Measurements from ENCODE around the gene C20orf202. TPM values are rescaled to one million over a fixed set of nuclear protein-coding genes. Genes with fewer than 3 reads are reported as not detected.

C20orf202 gene
- total RNA-seq, 1 experiment from 2014 or later = not detected

- Histone ChIP-seq H3K79me2 (ENCODE audit: low read length) (no peaks in the 10 kb centered on the region), H3K9me2 (replicated peaks; ENCODE audit: low read length) (no peaks in the 10 kb centered on the region), H2AFZ (ENCODE audit: low read length) (no peak overlapping the region), H3K36me3 (ENCODE audit: low read depth, low read length) (no peaks in the 10 kb centered on the region), H3K4me2 (ENCODE audit: low read length) (no peak overlapping the region), H3K4me3 (ENCODE audit: low read length) (no peak overlapping the region), H3K27ac (ENCODE audit: low read length) (no peak overlapping the region), H3K9ac (ENCODE audit: low read length) (no peak overlapping the region), H3F3A (ENCODE audit: low read length, unreplicated experiment) (no peaks in the 10 kb centered on the region), H3K9me3 (ENCODE audit: low read length) (no peaks in the 10 kb centered on the region), H4K20me1 (ENCODE audit: low read length) (no peaks in the 10 kb centered on the region), H3K4me1 (ENCODE audit: insufficient read depth, low read length) (0 out of 2 replicates have a peak, but pooled peaks cover 3% of the 10 kb centered on the region), H3K27me3 (ENCODE audit: low read length) (peaks cover 31% of the 10 kb centered on the region)
- no peak for ATAC-seq
- BruUV-seq (replicated peaks) = no TSS peak
- ChIA-PET CTCF (no interaction called here), POLR2A (ENCODE audit: unreplicated experiment) (no interaction called here)
- intact Hi-C loops (cut with micrococcal nuclease) = no loop called here
- TF ChIP-seq EZH2phosphoT487 (IDR thresholded peaks at IDR 0.05; ENCODE audit: borderline replicate concordance, low read length) (no peak), CTCF (conservative IDR thresholded peaks at IDR 0.05; ENCODE audit: low read depth, low read length) (no peak), EZH2 (IDR thresholded peaks at IDR 0.05; ENCODE audit: low read length, unreplicated experiment) (no peak)
- no peak for DNase-seq
These were observed 12.4 kb upstream of the C20orf202 start for GRCh38 chr20:1190847-1191246.

- Histone ChIP-seq H3K9me3 (ENCODE audit: low read length) (no peaks in the 10 kb centered on the region), H3K4me3 (ENCODE audit: low read length) (no peak overlapping the region), H3F3A (ENCODE audit: low read length, unreplicated experiment) (no peaks in the 10 kb centered on the region), H2AFZ (ENCODE audit: low read length) (no peak overlapping the region), H3K79me2 (ENCODE audit: low read length) (no peaks in the 10 kb centered on the region), H3K4me1 (ENCODE audit: insufficient read depth, low read length) (no peaks in the 10 kb centered on the region), H4K20me1 (ENCODE audit: low read length) (no peaks in the 10 kb centered on the region), H3K9me2 (replicated peaks; ENCODE audit: low read length) (no peaks in the 10 kb centered on the region), H3K9ac (ENCODE audit: low read length) (no peak overlapping the region), H3K36me3 (ENCODE audit: low read depth, low read length) (no peaks in the 10 kb centered on the region), H3K27ac (ENCODE audit: low read length) (no peak overlapping the region), H3K27me3 (ENCODE audit: low read length) (peaks cover 36% of the 10 kb centered on the region), H3K4me2 (ENCODE audit: low read length) (no peak overlapping the region)
- BruUV-seq (replicated peaks) = no TSS peak
- TF ChIP-seq EZH2phosphoT487 (IDR thresholded peaks at IDR 0.05; ENCODE audit: borderline replicate concordance, low read length) (no peak), CTCF (conservative IDR thresholded peaks at IDR 0.05; ENCODE audit: low read depth, low read length) (no peak), EZH2 (IDR thresholded peaks at IDR 0.05; ENCODE audit: low read length, unreplicated experiment) (no peak)
- ATAC-seq (no peak), DNase-seq (no peak)
- POLR2A ChIA-PET (ENCODE audit: unreplicated experiment) = interaction anchor here (0.6 kb wide), 1 partner anchor 12 kb away, joined by 3 read pairs; no protein-coding TSS in a partner anchor
- CTCF ChIA-PET = no interaction called here
- intact Hi-C loops (cut with micrococcal nuclease) = no loop called here
These were observed 12.0 kb upstream of the C20orf202 start for GRCh38 chr20:1191299-1191698.

GRCh38 chr20:1195226-1195625 lies 8.0 kb upstream of the C20orf202 start:
- no peaks in the 10 kb centered on the region for H3K9me3 ChIP-seq (ENCODE audit: low read length)
- no peaks in the 10 kb centered on the region for H3F3A ChIP-seq (ENCODE audit: low read length, unreplicated experiment)
- H3K27ac ChIP-seq (ENCODE audit: low read length) = no peak overlapping the region
- no peaks in the 10 kb centered on the region for H3K4me1 ChIP-seq (ENCODE audit: insufficient read depth, low read length)
- BruUV-seq (replicated peaks) = no TSS peak
- H3K36me3 ChIP-seq (ENCODE audit: low read depth, low read length) = no peaks in the 10 kb centered on the region
- CTCF ChIA-PET = no interaction called here
- H3K4me3 ChIP-seq (ENCODE audit: low read length) = no peak overlapping the region
- ATAC-seq (no peak), DNase-seq (no peak)
- intact Hi-C loops (cut with micrococcal nuclease) = no loop called here
- H3K9me2 ChIP-seq (replicated peaks; ENCODE audit: low read length) = no peaks in the 10 kb centered on the region
- H3K79me2 ChIP-seq (ENCODE audit: low read length) = no peaks in the 10 kb centered on the region
- H3K4me2 ChIP-seq (ENCODE audit: low read length) = no peak overlapping the region
- POLR2A ChIA-PET (ENCODE audit: unreplicated experiment) = no interaction called here
- no peaks in the 10 kb centered on the region for H4K20me1 ChIP-seq (ENCODE audit: low read length)
- peaks cover 27% of the 10 kb centered on the region for H3K27me3 ChIP-seq (ENCODE audit: low read length)
- H2AFZ ChIP-seq (ENCODE audit: low read length) = no peak overlapping the region
- no peak for TF ChIP-seq CTCF (conservative IDR thresholded peaks at IDR 0.05; ENCODE audit: low read depth, low read length)
- no peak for TF ChIP-seq EZH2 (IDR thresholded peaks at IDR 0.05; ENCODE audit: low read length, unreplicated experiment)
- TF ChIP-seq EZH2phosphoT487 (IDR thresholded peaks at IDR 0.05; ENCODE audit: borderline replicate concordance, low read length) = no peak
- H3K9ac ChIP-seq (ENCODE audit: low read length) = no peak overlapping the region
